B cell (primary cell): Measurements from ENCODE around the gene ERBIN. TPM values are rescaled to one million over a fixed set of nuclear protein-coding genes. Genes with fewer than 3 reads are reported as not detected.

Source experiments
- ATAC-seq: fragments of 200-7000 bp; cut with Tn5 transposase; one replicate; pipeline ENCODE4 v1.10.0; 2021; ENCODE audit warnings: low read depth, mild to moderate bottlenecking, moderate number of reproducible peaks, moderate library complexity
- CTCF ChIA-PET: fragments of 350-600 bp; sonication (Branson Sonifier 250); formaldehyde crosslinking; loops from one replicate; lab custom pipeline; 2021; ENCODE audit warnings: antibody characterized with exemption, inconsistent platforms; lab: Charles Lee
- POLR2A ChIA-PET: fragments of 350-600 bp; sonication (Branson Sonifier 250); formaldehyde crosslinking; loops from one replicate; lab custom pipeline; 2021; ENCODE audit warnings: antibody characterized with exemption; lab: Charles Lee
- DNase-seq: peaks from one replicate; pipeline ENCODE4 v3.0.0; 2013
- H2AFZ ChIP-seq: 2 replicates; pipeline ENCODE4 v1.6.1; 2012; ENCODE audit warnings: mild to moderate bottlenecking, low read depth, low read length; ENCODE audit not compliant: insufficient read depth, poor library complexity, severe bottlenecking
- H3K27ac ChIP-seq, 2 donors: 1 replicate in 1 of 2; 2 replicates in 1 of 2; pipeline ENCODE4 v1.5.1; 2012 to 2013; ENCODE audit warnings: low read length in 2 of 2, mild to moderate bottlenecking in 2 of 2, moderate library complexity in 1 of 2
- H3K27me3 ChIP-seq, 4 experiments: fragments of 200-600 bp in 1 of 4; sonication (generic) in 1 of 4; replicated peaks in 1 of 4; 1 replicate in 2 of 4; 2 replicates in 2 of 4; pipeline versions ENCODE4 v1.6.1 to v1.7.0; 2013 to 2016; ENCODE audit warnings: low read length in 3 of 4, mild to moderate bottlenecking in 2 of 4, mixed read lengths in 1 of 4, moderate library complexity in 1 of 4; ENCODE audit not compliant: insufficient read depth in 4 of 4, control insufficient read depth in 3 of 4; ENCODE audit errors: control extremely low read depth in 1 of 4
- H3K36me3 ChIP-seq, 2 experiments: replicated peaks in 1 of 2; 1 replicate in 1 of 2; 2 replicates in 1 of 2; pipeline versions ENCODE4 v1.6.1 to v1.7.1; 2013; ENCODE audit warnings: low read length in 1 of 2; ENCODE audit not compliant: insufficient read depth in 2 of 2, control insufficient read depth in 1 of 2; ENCODE audit errors: control extremely low read depth in 1 of 2, extremely low read depth in 1 of 2
- H3K4me1 ChIP-seq, 2 donors: fragments of 200-600 bp in 1 of 2; sonication (generic) in 1 of 2; 1 replicate in 1 of 2; 2 replicates in 1 of 2; pipeline versions ENCODE4 v1.5.1 to v1.6.1; 2013 to 2017; ENCODE audit warnings: low read length in 2 of 2; ENCODE audit not compliant: control insufficient read depth in 2 of 2, insufficient read depth in 2 of 2
- H3K4me2 ChIP-seq: replicated peaks from 2 replicates; pipeline ENCODE3; 2012; ENCODE audit warnings: mild to moderate bottlenecking, low read depth, low read length; ENCODE audit not compliant: poor library complexity, severe bottlenecking
- H3K4me3 ChIP-seq, 5 experiments: fragments of 200-600 bp in 1 of 5; sonication (generic) in 1 of 5; 1 replicate in 3 of 5; 2 replicates in 2 of 5; pipeline versions ENCODE4 v1.5.1 to v1.7.0; 2011 to 2016; ENCODE audit warnings: low read length in 4 of 5, mild to moderate bottlenecking in 4 of 5, low read depth in 2 of 5, control low read depth in 1 of 5, moderate library complexity in 1 of 5; ENCODE audit not compliant: insufficient read depth in 1 of 5; ENCODE audit errors: control extremely low read depth in 1 of 5, extremely low read depth in 1 of 5
- H3K79me2 ChIP-seq: fragments of 200-600 bp; sonication (generic); one replicate; pipeline ENCODE4 v1.6.0; 2016; ENCODE audit warnings: low read length; ENCODE audit not compliant: control insufficient read depth, insufficient read depth
- H3K9ac ChIP-seq: fragments of 200-600 bp; sonication (generic); 2 replicates; pipeline ENCODE4 v1.6.1; 2017; ENCODE audit warnings: mild to moderate bottlenecking, low read length, moderate library complexity
- H3K9me3 ChIP-seq, 3 donors: one replicate each; pipeline versions ENCODE4 v1.6.1 to v1.7.1; 2013; ENCODE audit warnings: low read length in 2 of 3; ENCODE audit not compliant: control insufficient read depth in 2 of 3, insufficient read depth in 1 of 3; ENCODE audit errors: control extremely low read depth in 1 of 3
- H4K20me1 ChIP-seq: 2 replicates; pipeline ENCODE4 v1.6.0; 2012; ENCODE audit warnings: mild to moderate bottlenecking, low read length; ENCODE audit not compliant: insufficient read depth, control insufficient read depth, poor library complexity, severe bottlenecking
- H3K27ac Mint-ChIP-seq: one replicate; pipeline ENCODE4 v1.8.0; 2021; ENCODE audit warnings: mixed read lengths
- H3K27me3 Mint-ChIP-seq: one replicate; pipeline ENCODE4 v1.8.0; 2021; ENCODE audit warnings: mixed read lengths
- H3K4me1 Mint-ChIP-seq: one replicate; pipeline ENCODE4 v1.8.0; 2021; ENCODE audit warnings: mixed read lengths
- H3K4me3 Mint-ChIP-seq: one replicate; pipeline ENCODE4 v1.8.0; 2021; ENCODE audit warnings: mixed read lengths
- H3K9me3 Mint-ChIP-seq: one replicate; pipeline ENCODE4 v1.8.0; 2022; ENCODE audit warnings: mixed read lengths; ENCODE audit not compliant: insufficient read depth
- EZH2 ChIP-seq: IDR thresholded peaks from 2 replicates; pipeline ENCODE4 v1.6.1; 2012; ENCODE audit warnings: borderline replicate concordance, low read depth, mild to moderate bottlenecking, moderate library complexity, low read length; ENCODE audit not compliant: insufficient read depth, poor library complexity, severe bottlenecking
- WGBS: methylation state at CpG from one replicate; pipeline ENCODE4 v1.1.5; 2013; ENCODE audit warnings: missing lambda C conversion rate; ENCODE audit not compliant: insufficient coverage; 5-methylcytosine and 5-hydroxymethylcytosine counted together
- intact Hi-C: fragments of 100-400 bp; cut with micrococcal nuclease; formaldehyde crosslinking; loops from one replicate; pipeline ENCODE4 v1.10.0; 2022
- polyA plus RNA-seq: library from polyadenylated mRNA; depleted of rRNA; stranded (reverse); fragments of >200 nt; gene quantifications from 2 replicates; pipeline ENCODE4 v1.2.3, GENCODE V29; 2012
- total RNA-seq, 2 donors: library from RNA; stranded (reverse); fragments of 120-200 nt in 1 of 2; gene quantifications; 1 replicate in 1 of 2; 2 replicates in 1 of 2; pipeline versions ENCODE4 v1.2.3 to v1.2.4, GENCODE V29; 2013 to 2022
- TF ChIP-seq, protein P1 (sequence below): fragments of 200-600 bp; IDR thresholded peaks from one replicate; pipeline ENCODE4 v1.8.0; 2022; ENCODE audit warnings: antibody characterized with exemption, mild to moderate bottlenecking

Gene ERBIN
- total and polyA plus RNA-seq, 2 donors (not counting 1 experiment from before 2014, with no cell fraction given), result 27.7 to 106 TPM

GRCh38 chr5:65895891-65896290 is 30.5 kb upstream of the ERBIN start:
- Mint-ChIP-seq H3K9me3 (no peaks in the 10 kb centered on the region), H3K27ac (no peak overlapping the region), H3K4me1 (no peaks in the 10 kb centered on the region), H3K27me3 (no peaks in the 10 kb centered on the region), H3K4me3 (no peak overlapping the region)
- no peak for TF ChIP-seq EZH2
- TF ChIP-seq, protein P1, sequence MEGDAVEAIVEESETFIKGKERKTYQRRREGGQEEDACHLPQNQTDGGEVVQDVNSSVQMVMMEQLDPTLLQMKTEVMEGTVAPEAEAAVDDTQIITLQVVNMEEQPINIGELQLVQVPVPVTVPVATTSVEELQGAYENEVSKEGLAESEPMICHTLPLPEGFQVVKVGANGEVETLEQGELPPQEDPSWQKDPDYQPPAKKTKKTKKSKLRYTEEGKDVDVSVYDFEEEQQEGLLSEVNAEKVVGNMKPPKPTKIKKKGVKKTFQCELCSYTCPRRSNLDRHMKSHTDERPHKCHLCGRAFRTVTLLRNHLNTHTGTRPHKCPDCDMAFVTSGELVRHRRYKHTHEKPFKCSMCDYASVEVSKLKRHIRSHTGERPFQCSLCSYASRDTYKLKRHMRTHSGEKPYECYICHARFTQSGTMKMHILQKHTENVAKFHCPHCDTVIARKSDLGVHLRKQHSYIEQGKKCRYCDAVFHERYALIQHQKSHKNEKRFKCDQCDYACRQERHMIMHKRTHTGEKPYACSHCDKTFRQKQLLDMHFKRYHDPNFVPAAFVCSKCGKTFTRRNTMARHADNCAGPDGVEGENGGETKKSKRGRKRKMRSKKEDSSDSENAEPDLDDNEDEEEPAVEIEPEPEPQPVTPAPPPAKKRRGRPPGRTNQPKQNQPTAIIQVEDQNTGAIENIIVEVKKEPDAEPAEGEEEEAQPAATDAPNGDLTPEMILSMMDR, result no peak
- Histone ChIP-seq H3K4me2 (no peak overlapping the region), H3K9ac (no peak overlapping the region), H4K20me1 (no peaks in the 10 kb centered on the region), H3K27me3 (no peaks in the 10 kb centered on the region), H3K4me3 (no peak overlapping the region), H3K27ac (no peak overlapping the region), H3K9me3 (no peaks in the 10 kb centered on the region), H3K79me2 (no peaks in the 10 kb centered on the region), H2AFZ (no peak overlapping the region), H3K4me1 (no peaks in the 10 kb centered on the region), H3K36me3 (no peaks in the 10 kb centered on the region)
- ATAC-seq (no peak), DNase-seq (no peak)
- ChIA-PET POLR2A (no interaction called here), CTCF (no interaction called here)
- intact Hi-C loops, result no loop called here
- 94% methylated on average over 3 of the region's 3 CpGs for WGBS

DNA sequence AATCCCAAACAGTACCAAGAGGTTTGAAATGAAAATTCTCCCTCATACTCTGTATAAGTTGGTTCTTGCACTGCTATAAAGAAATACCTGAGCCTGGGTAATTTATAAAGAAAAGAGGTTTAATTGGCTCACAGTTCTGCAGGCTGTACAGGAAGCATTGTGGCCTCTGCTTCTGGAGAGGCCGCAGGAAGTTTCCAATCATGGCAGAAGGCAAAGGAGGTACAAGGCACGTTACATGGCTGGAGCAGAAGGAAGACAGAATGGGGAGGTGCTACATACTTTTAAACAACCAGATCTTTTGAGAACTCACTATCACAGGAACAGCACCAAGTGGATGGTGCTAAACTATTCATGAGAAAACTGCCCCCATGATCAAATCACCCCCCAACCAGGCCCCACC is 25.6 kb upstream of the ERBIN start:
- DNase-seq (no peak), ATAC-seq (no peak)
- CTCF ChIA-PET, result no interaction called here
- H3K27me3 Mint-ChIP-seq, result no peaks in the 10 kb centered on the region
- Histone ChIP-seq H4K20me1 (no peaks in the 10 kb centered on the region), H3K27ac (no peak overlapping the region), H3K9ac (no peak overlapping the region), H3K4me3 (no peak overlapping the region), H3K4me2 (no peak overlapping the region), H3K4me1 (no peaks in the 10 kb centered on the region), H3K27me3 (no peaks in the 10 kb centered on the region), H3K9me3 (no peaks in the 10 kb centered on the region), H3K79me2 (no peaks in the 10 kb centered on the region), H3K36me3 (no peaks in the 10 kb centered on the region), H2AFZ (no peak overlapping the region)
- H3K4me3 Mint-ChIP-seq, result no peak overlapping the region
- H3K27ac Mint-ChIP-seq, result no peak overlapping the region
- POLR2A ChIA-PET, result no interaction called here
- no peaks in the 10 kb centered on the region for H3K4me1 Mint-ChIP-seq
- no peak for TF ChIP-seq EZH2
- TF ChIP-seq, protein P1, result no peak
- no peaks in the 10 kb centered on the region for H3K9me3 Mint-ChIP-seq
- 100% methylated on average over 1 of the region's 2 CpGs for WGBS
- intact Hi-C loops, result no loop called here
